DND-41 (cell line): ENCODE measurements around the gene ZNF644.

Experiments
- ATAC-seq: fragments of 200-7000 bp; cut with Tn5 transposase; 3 replicates; pipeline ENCODE4 v1.9.1; 2021; ENCODE audit warnings: low read depth; ENCODE audit not compliant: insufficient read depth
- DNase-seq: peaks from one replicate; pipeline ENCODE4 v3.0.0-alpha.2; 2020
- H2AFZ ChIP-seq: 2 replicates; pipeline ENCODE4 v1.6.0; 2012; ENCODE audit warnings: low read depth, low read length
- H3K27ac ChIP-seq: 2 replicates; pipeline ENCODE4 v1.5.1; 2012; ENCODE audit warnings: low read length, inconsistent platforms
- H3K27me3 ChIP-seq: fragments of 200-600 bp; sonication (generic); 2 replicates; pipeline ENCODE4 v1.6.0; 2012; ENCODE audit warnings: low read length, mild to moderate bottlenecking, inconsistent platforms; ENCODE audit not compliant: insufficient read depth, poor library complexity
- H3K36me3 ChIP-seq: 2 replicates; pipeline ENCODE4 v1.5.1; 2012; ENCODE audit warnings: low read length, inconsistent platforms; ENCODE audit not compliant: insufficient read depth
- H3K4me1 ChIP-seq: 2 replicates; pipeline ENCODE4 v1.5.1; 2012; ENCODE audit warnings: mild to moderate bottlenecking, low read length; ENCODE audit not compliant: insufficient read depth
- H3K4me2 ChIP-seq: 2 replicates; pipeline ENCODE4 v1.6.0; 2012; ENCODE audit warnings: mild to moderate bottlenecking, moderate library complexity, low read length, inconsistent platforms; ENCODE audit not compliant: insufficient read depth
- H3K4me3 ChIP-seq, 2 experiments: fragments of 200-600 bp in 1 of 2; shearing (Covaris generic) in 1 of 2; 2 replicates each; pipeline ENCODE4 v1.5.1; 2012 to 2016; ENCODE audit warnings: inconsistent platforms in 2 of 2, low read length in 2 of 2, mild to moderate bottlenecking in 2 of 2, low read depth in 1 of 2, moderate library complexity in 1 of 2
- H3K79me2 ChIP-seq: 2 replicates; pipeline ENCODE4 v1.6.0; 2012; ENCODE audit warnings: low read length, inconsistent platforms; ENCODE audit not compliant: insufficient read depth
- H3K9ac ChIP-seq: 2 replicates; pipeline ENCODE4 v1.6.0; 2012; ENCODE audit warnings: low read depth, mild to moderate bottlenecking, inconsistent platforms, low read length, moderate library complexity
- H3K9me3 ChIP-seq: 2 replicates; pipeline ENCODE4 v1.5.1; 2012; ENCODE audit warnings: low read length, moderate library complexity, mild to moderate bottlenecking, inconsistent platforms; ENCODE audit not compliant: insufficient read depth, severe bottlenecking
- H4K20me1 ChIP-seq: 2 replicates; pipeline ENCODE4 v1.6.0; 2012; ENCODE audit warnings: low read length; ENCODE audit not compliant: insufficient read depth
- EZH2 ChIP-seq: IDR thresholded peaks from 3 replicates; pipeline ENCODE4 v1.6.1; 2012; ENCODE audit warnings: borderline replicate concordance, low read depth, mild to moderate bottlenecking, moderate library complexity, low read length, inconsistent platforms; ENCODE audit not compliant: severe bottlenecking
- TF ChIP-seq, protein P1 (sequence below): IDR thresholded peaks from 2 replicates; pipeline ENCODE4 v1.5.1; 2012; ENCODE audit warnings: borderline replicate concordance, low read length, moderate library complexity, mild to moderate bottlenecking; ENCODE audit not compliant: poor library complexity, severe bottlenecking; ENCODE audit errors: extremely low read depth

Gene ZNF644

DNA sequence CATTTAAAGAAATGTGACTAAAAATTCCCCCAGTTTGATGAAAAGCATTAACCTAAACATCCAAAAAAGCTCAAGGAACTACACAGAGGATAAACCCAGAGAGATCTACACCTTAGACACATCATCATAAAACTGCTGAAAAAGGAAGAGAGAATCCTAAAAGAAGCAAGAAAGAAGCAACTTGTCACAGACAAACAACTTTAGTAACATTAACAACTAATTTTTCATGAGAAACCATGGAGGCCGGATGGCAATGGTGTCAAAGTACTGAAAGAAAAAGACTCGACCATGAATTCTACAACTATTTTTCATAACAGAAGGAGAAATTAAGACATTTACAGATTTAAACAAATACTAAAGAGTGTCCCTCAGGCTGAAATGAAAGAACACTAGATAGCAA, 17.7 kb downstream of the ZNF644 start:
- H3K27ac ChIP-seq = no peak overlapping the region
- no peak overlapping the region for H3K4me2 ChIP-seq
- H3K79me2 ChIP-seq = peaks cover 79% of the 10 kb centered on the region
- DNase-seq = no peak
- H3K4me3 ChIP-seq = no peak overlapping the region
- peaks cover 11% of the 10 kb centered on the region; the same call in 1 of the 2 replicates for H3K36me3 ChIP-seq
- H3K27me3 ChIP-seq = no peaks in the 10 kb centered on the region
- H2AFZ ChIP-seq = no peak overlapping the region
- no peak for ATAC-seq
- TF ChIP-seq, protein P1, sequence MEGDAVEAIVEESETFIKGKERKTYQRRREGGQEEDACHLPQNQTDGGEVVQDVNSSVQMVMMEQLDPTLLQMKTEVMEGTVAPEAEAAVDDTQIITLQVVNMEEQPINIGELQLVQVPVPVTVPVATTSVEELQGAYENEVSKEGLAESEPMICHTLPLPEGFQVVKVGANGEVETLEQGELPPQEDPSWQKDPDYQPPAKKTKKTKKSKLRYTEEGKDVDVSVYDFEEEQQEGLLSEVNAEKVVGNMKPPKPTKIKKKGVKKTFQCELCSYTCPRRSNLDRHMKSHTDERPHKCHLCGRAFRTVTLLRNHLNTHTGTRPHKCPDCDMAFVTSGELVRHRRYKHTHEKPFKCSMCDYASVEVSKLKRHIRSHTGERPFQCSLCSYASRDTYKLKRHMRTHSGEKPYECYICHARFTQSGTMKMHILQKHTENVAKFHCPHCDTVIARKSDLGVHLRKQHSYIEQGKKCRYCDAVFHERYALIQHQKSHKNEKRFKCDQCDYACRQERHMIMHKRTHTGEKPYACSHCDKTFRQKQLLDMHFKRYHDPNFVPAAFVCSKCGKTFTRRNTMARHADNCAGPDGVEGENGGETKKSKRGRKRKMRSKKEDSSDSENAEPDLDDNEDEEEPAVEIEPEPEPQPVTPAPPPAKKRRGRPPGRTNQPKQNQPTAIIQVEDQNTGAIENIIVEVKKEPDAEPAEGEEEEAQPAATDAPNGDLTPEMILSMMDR = no peak
- TF ChIP-seq EZH2 = no peak
- H4K20me1 ChIP-seq = peaks cover 21% of the 10 kb centered on the region; the same call in 1 of the 2 replicates
- H3K9me3 ChIP-seq = peaks cover 7% of the 10 kb centered on the region
- no peaks in the 10 kb centered on the region for H3K4me1 ChIP-seq
- no peak overlapping the region for H3K9ac ChIP-seq

DNA sequence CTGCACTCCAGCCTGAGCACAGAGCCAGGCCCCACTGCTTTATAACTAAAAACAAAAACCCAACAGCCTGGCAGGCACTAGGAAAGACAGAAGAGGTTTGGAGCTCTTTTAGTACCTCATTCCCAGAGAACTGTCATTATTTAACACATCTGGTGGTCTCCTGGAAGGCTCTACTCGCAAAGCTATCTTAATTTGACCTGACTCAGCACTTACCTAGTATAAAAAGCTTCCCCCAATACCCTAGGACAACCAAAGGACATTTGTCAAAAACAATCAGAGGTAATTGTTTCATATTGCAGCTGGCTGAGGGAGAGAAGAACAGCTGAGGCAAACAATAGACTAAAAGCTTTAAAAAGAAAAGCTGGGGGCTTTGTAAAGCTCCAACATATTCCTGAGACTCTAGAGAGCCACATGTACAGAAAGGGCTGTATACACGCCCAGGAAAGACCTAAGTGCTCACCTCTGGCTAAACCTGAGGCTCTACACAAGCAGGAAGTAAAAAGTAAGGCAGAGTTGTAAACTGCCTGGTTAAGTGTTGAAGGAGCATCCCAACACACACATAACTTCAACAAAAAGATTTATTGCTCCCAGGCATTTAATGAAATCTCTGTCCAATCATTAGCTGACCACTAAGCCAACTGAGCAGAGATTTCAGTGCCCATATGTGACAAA, 25.0 kb downstream of the ZNF644 start:
- Histone ChIP-seq H3K4me3 (no peak overlapping the region), H3K4me1 (no peaks in the 10 kb centered on the region), H3K36me3 (peaks cover 34% of the 10 kb centered on the region), H2AFZ (no peak overlapping the region), H3K4me2 (no peak overlapping the region), H3K27me3 (no peaks in the 10 kb centered on the region), H3K9me3 (peaks cover 15% of the 10 kb centered on the region), H4K20me1 (peaks cover 36% of the 10 kb centered on the region), H3K9ac (no peak overlapping the region), H3K27ac (no peak overlapping the region), H3K79me2 (peaks cover 87% of the 10 kb centered on the region)
- TF ChIP-seq, protein P1 = no peak
- no peak for TF ChIP-seq EZH2
- DNase-seq = no peak
- peak; percentile 35; the same call in 1 of the 3 replicates for ATAC-seq

DNA sequence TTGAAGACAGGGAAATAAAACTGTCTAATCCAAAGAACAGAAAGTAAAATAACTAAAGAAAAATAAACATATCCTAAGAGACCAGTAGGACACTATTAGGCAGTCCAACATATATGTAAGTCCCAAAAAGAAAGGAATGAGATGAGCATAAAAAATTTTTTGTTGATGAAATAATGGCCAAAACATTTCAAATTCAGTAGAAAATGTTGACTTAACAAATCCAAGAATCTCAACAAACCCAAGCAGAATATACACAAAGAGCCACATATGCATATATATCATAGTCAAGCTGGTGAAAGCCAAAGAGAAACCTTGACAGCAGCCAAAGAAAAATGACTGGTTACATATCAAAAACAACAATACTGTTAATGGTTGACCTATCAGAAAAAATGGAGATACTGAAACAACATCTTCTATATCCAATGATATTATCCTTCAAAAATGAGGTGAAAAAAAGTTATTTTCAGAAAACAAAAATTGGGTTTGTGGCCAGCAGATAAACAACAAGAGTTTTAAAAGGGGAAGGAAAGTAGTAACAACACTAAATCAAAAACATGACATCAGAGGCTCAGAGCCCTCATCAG, 26.4 kb downstream of the ZNF644 start:
- no peak overlapping the region for H3K27ac ChIP-seq
- peaks cover 48% of the 10 kb centered on the region for H3K36me3 ChIP-seq
- ATAC-seq = no peak
- H3K4me2 ChIP-seq = no peak overlapping the region
- H3K4me3 ChIP-seq = no peak overlapping the region
- H2AFZ ChIP-seq = no peak overlapping the region
- H3K9me3 ChIP-seq = peaks cover 20% of the 10 kb centered on the region
- H3K79me2 ChIP-seq = peaks cover 95% of the 10 kb centered on the region
- H3K4me1 ChIP-seq = no peaks in the 10 kb centered on the region
- TF ChIP-seq EZH2 = no peak
- TF ChIP-seq, protein P1 = no peak
- H3K27me3 ChIP-seq = no peaks in the 10 kb centered on the region
- H3K9ac ChIP-seq = no peak overlapping the region
- DNase-seq = no peak
- peaks cover 43% of the 10 kb centered on the region for H4K20me1 ChIP-seq
